HG03280 (cell line): ENCODE data around the gene ADCY4.

Experiments
- ATAC-seq: cut with Tn5 transposase; IDR thresholded peaks from one replicate; pipeline ENCODE4 v1.9.1; 2021; ENCODE audit warnings: mild to moderate bottlenecking, moderate library complexity; ENCODE audit not compliant: unreplicated experiment

Gene ADCY4

DNA sequence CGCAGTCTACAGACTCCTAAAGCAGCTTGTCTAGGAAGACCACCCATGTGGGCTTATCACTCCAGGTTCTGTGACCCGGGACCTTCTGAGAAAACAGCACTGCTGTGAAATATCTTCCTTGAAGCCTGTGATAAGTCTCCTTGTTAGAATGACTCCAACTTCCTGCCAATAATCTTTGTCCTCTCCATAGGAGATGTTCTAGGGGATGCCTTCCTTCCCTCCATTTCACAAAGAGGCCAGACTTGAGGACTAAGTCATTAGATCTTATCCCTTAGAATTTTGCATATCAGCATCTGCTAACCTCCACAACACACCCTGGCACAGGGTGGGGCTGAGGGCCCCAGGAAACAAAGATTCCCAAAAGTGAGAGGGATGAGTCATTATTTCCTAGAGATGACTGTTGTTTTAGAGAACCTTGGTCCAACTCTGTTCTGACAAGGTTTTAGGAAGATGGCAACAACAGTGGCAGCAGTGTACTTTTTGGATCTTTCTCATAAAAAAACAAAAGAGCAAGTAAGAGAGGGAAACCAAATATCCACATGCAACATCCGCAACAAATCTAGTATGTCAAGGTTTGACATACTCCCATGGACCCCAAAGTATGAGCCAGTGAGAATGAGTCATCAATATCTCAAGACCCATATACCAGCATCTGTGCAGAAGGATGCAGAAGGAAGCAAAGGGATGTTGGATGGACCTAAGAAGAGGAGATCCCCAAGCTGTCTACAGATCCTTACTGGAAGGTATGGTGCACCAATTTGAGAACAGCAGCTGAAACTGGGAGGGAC, 17.5 kb downstream of the ADCY4 start:
- no peak for ATAC-seq

DNA sequence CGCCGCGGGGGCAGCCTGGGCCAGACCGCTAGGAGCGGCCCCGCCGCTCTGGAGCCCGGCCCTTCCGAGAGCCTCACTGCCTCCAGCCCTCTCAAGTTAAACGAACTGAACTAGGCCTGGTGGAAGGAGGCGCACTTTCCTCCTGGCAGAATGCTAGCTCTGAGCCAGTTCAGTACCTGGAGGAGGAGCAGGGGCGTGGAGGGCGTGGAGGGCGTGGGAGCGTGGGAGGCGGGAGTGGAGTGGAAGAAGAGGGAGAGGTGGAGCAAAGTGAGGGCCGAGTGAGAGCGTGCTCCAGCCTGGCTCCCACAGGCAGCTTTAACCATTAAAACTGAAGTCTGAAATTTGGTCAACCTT, 18.3 kb downstream of the ADCY4 start:
- ATAC-seq = no peak

DNA sequence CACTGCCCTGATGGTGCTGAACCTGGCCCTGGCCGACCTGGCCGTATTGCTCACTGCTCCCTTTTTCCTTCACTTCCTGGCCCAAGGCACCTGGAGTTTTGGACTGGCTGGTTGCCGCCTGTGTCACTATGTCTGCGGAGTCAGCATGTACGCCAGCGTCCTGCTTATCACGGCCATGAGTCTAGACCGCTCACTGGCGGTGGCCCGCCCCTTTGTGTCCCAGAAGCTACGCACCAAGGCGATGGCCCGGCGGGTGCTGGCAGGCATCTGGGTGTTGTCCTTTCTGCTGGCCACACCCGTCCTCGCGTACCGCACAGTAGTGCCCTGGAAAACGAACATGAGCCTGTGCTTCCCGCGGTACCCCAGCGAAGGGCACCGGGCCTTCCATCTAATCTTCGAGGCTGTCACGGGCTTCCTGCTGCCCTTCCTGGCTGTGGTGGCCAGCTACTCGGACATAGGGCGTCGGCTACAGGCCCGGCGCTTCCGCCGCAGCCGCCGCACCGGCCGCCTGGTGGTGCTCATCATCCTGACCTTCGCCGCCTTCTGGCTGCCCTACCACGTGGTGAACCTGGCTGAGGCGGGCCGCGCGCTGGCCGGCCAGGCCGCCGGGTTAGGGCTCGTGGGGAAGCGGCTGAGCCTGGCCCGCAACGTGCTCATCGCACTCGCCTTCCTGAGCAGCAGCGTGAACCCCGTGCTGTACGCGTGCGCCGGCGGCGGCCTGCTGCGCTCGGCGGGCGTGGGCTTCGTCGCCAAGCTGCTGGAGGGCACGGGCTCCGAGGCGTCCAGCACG, 18.9 kb downstream of the ADCY4 start:
- ATAC-seq = no peak

DNA sequence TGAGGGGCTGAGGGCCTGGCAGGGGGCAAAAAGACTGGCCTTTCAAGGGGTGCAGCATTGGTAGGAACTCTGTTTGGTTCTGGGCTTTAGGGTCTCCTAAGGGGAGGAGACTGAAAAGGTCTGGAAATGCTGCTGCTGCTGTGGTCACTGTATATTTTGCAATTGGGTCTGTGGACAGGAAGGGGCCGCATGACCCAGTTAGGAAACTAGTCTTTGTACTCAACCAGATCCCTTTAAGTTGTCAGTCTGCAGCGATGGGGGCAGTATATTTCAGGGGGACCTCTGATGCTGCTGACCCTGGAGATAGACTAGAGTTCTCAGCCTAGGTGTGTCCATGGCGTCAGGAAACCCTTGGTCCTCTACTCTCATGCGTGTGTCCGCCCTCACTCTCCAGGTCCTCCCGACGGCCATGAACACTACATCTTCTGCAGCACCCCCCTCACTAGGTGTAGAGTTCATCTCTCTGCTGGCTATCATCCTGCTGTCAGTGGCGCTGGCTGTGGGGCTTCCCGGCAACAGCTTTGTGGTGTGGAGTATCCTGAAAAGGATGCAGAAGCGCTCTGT, 19.5 kb downstream of the ADCY4 start:
- ATAC-seq = no peak

DNA sequence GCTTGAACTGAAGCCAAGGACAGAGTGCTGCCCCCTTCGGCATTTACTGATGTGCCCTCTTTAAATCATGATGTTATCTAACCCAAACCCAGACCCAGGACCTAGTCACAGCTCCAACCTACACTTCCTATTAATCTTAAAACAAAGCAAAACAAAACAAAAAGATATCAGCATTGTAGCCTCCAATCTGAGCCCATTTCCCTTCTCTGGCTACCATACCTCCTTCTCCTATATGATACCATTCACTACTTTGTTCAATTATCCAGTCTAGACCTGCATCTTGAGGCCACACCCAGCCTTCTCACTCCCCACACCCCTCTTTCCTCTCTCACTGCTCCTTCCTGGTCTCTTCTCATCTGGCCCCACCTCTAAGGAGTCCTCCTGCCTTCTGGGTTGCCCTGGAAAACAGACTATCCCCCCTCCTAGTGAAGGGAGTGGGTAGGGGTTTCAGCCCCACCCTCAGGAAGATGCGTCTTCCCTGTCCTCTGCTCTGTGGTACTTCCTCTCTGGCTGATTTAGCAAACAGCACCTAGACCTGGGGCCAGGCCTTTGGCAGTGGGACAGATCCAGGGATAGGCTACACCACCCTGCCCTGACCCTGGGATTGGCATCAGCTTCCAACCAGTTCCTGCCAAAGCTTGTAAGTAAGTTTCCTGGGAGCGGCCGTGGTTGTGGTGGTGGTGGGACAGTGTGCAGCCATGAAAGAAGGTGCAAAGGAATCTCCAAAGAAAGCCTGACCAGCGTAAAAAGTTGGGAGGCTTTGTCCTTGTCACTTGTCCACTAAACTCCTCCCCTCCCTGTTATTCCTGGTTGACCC, 20.3 kb downstream of the ADCY4 start:
- no peak for ATAC-seq

DNA sequence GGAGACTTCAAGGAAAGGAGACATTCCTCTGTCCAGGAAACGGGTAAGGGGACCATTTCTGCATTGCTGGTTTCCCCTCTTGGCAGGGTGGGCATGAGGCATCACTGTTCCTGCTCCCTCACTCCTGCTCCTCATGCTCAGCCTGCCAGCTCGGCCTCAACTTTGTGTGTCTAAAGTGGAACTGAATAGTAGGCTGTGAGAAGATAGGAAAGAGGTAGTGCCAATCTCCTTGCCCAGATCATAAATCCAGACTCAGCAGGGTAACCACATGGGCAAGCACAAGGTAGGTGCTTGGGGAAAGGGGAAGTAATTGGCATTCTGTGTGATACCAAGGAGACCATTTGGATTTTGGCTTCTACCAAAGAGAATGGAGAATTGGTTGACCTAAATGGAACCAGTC, 21.0 kb downstream of the ADCY4 start:
- ATAC-seq = no peak

DNA sequence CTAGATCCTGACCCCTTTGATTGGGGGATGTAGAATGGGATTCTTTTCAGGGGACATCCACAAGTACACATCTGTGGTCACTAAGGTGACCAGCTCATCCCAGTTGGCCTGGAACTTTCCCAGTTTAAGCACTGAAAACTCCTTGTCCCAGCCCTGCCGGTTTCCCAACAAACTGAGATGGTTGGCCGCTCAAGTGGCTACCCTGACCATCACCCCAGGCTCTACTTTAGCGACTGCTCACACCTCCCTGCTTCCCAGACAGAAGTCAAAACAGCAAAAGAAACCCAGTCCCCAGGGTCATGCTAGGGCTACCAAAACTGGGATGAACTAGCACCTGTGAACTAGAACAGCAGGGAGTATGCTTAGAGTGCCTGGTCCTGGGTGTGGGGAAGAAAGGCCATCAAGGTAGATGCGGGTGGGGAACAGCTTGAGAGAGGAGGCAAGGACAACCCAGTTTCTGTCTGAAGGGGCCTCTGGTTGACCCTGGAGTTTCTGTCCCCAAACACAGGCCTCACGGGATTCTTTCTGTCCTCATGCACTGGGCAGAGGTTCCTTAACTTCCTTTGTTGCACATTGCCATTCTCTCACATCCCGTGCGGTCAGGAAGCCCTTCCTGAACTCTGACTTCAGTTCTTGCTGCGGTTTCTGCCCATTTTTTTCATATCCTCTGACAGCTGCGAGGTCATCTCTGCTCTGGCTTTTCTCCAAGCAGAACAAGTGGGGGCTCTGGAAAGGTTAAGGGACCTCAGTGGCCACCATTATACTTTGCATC, 21.9 kb downstream of the ADCY4 start:
- ATAC-seq = no peak

DNA sequence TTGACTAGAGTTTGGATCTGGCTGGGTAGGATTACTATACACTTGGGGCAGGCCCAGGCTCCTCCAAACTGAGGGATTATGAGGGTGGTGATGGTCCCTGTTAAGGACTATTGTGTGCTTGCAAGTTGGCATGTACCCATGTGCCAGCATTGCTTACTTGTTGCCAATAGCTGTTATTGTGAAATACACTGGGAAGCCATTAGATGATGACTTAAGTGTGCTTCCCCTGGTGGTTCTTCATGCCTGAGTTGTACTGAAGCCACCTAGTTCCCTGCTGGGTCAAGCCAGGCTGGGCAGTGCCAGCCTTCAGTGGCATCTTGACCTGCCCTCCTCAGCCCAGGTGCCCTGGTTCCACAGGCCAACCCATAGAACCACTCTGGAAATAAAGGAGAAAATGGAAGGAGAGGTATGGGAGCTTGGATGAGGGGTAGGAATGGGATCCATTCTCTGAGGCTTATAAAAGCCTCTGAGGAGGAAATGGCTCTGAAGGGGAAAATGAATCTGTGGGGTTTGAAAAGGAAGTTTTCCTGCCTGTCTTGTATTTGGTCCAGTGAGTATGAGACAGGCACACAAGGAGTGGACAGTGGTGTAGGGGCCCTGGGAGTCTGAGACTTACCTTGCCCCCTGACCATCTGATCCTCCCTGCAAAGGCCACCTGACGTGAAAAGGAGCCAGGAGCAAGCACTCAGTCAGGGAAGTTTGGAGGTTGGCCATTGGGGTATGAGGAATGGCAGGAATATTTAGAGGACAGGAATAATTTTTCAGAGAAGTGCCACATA, 22.8 kb downstream of the ADCY4 start:
- ATAC-seq = no peak

DNA sequence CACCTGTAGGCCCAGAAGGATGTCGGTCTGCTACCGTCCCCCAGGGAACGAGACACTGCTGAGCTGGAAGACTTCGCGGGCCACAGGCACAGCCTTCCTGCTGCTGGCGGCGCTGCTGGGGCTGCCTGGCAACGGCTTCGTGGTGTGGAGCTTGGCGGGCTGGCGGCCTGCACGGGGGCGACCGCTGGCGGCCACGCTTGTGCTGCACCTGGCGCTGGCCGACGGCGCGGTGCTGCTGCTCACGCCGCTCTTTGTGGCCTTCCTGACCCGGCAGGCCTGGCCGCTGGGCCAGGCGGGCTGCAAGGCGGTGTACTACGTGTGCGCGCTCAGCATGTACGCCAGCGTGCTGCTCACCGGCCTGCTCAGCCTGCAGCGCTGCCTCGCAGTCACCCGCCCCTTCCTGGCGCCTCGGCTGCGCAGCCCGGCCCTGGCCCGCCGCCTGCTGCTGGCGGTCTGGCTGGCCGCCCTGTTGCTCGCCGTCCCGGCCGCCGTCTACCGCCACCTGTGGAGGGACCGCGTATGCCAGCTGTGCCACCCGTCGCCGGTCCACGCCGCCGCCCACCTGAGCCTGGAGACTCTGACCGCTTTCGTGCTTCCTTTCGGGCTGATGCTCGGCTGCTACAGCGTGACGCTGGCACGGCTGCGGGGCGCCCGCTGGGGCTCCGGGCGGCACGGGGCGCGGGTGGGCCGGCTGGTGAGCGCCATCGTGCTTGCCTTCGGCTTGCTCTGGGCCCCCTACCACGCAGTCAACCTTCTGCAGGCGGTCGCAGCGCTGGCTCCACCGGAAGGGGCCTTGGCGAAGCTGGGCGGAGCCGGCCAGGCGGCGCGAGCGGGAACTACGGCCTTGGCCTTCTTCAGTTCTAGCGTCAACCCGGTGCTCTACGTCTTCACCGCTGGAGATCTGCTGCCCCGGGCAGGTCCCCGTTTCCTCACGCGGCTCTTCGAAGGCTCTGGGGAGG, 23.9 kb downstream of the ADCY4 start, which contains the start of gene LTB4R:
Gene LTB4R (plus strand): TSS at position 857 of the 959 bp plus-strand sequence. CDS start 4,150 bp downstream, outside the sequence.
- peak; percentile 67 for ATAC-seq

DNA sequence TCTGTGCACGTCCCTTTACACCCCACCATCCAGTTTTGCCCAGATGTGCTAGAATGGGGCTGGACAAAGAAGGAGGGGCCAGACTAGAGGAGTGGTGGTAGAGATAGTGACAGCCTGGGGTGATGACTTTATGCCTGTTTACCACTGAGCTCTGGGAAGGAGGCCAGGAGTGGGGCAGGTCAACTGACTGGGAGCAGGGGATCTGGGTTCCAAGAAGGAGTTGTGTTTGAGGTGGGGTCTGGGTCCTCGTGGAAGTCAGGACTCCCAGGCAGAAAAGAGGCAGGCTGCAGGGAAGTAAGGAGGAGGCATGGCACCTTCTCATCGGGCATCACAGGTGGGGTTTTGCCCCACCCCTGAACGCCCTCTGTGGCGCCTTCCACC, 24.6 kb downstream of the ADCY4 start:
- no peak for ATAC-seq

DNA sequence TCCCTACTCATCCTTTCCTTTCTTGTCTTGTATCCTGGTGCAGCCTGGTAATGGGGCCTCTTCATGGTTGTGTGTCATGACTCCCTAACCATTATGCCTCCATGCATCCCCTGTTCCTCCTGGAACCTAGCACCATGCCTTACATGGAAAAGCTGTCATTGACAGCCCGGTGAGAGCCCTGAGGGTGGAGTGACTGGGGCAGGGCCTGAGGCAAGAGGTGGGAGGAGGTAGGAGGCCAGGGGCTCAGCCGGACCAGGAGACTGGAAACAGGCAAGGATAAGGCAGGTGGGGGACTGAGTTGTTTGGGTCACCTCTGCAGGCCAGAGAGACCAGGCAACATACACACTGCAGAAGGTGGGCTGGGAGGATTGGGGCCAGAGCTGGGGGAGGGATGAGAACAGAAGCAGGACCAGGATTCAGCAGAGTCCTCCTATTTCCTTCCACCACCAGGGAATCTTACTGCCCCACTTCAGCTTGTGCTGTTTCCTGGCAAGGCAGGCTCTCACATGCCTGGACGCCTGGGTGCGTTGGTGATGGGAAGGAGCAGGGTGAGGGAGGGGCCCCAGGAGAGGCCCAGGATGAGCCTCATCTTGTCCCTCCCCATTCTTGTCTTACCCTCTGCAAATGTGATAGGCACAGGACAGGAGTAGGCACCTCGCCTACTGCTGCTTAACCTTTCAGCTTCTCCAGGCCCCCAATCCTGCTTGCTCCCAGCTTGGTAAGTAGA, 25.2 kb downstream of the ADCY4 start, which contains the start of gene LTB4R2:
Gene LTB4R2 (plus strand): TSS at position 603 of the 727 bp plus-strand sequence. CDS start 525 bp downstream, outside the sequence.
- ATAC-seq = no peak

DNA sequence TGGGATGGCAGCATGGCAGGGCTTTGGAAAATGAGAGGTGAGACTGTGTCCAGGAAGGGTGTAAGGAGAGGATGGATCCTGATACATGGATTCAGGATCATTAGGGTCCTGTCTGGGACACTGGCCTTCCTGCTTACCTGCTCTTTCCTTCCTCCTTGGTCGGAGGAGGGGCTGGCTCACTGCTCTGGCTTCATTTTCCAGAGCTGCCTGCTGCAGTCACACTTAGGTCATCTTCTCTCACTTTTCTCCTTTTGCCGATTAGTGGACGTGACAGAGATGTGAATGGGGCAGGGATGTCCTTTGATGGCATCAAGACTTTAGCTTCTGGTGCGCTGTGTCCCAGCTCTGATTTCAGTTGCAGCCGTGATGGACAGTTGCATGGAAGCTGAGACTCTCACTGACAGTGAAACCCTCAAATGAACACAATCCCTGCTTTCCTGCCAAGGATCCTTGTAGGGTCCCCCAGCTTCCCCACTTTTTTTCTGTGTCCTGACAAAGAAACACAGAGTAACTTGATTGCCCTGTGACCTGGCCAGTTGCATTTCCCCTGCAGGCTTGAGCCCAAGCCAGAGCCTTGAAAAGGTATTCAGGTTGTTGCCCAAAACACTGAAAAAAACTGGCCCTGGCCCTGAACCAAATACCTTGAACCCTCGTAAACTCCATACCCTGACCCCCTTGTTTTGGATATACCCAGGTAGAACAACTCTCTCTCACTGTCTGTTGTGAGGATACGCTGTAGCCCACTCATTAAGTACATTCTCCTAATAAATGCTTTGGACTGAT, 26.3 kb downstream of the ADCY4 start:
- no peak for ATAC-seq

DNA sequence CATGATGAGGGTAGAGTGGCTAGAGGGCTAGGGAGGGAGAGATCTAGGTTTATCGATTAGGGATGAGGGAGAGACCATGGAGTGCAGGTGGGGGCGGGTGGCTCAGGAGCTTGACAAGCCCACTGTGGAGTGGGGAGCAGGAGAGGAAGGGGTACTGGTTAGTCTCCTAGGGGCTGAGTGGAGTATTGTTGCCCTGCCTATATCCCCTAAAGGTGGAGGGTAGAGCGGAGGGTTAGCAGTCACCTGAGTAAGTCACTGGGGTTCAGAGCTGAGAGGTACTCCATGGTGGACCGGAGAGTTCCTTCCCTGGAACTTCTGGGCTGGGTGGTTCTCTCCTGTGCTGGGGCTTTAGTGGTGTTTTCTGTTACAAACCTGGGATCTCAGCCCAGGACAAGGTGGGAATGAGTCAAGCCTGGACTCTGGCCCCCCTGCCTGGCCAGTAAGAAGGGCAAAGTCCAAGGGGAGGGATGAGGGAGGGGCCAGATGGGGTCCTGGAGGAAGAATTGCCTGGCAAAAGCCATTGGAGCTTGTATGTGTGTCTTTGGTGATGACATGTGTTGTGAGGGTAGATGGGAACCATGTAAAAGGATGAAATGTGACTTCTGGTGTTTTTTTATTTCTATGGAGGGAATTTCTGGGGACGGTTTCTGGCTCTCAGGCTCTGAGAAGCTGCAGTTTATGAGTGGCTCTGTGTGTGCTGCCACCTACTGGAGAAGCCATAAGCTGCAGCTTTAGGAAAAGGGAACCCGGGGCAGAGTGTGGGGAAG, 27.1 kb downstream of the ADCY4 start, which contains the start of gene CIDEB:
Gene CIDEB (minus strand): TSS at position 403 of the 767 bp plus-strand sequence. CDS start 119 bp downstream, at position 284.
- ATAC-seq = no peak

DNA sequence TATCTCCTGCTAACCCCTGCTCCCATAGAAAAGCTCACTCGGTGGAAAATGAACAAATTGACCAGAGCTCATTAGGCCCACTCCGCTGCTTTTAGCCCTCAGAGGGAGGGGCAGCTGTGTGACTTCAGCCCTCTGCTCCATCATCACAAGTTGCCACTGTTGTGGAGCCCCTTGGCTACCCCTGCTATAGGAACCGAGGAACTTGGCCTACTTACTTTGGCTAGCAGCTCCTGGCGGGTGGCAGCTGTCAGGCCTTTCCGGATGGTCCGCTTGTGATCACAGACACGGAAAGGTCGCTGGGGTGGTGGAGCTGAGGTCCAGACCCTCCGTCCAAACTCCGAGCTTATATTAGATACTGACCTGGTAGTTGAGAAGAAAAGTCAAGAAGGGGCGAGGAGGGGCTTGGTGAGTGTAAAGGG, 27.7 kb downstream of the ADCY4 start:
- no peak for ATAC-seq

DNA sequence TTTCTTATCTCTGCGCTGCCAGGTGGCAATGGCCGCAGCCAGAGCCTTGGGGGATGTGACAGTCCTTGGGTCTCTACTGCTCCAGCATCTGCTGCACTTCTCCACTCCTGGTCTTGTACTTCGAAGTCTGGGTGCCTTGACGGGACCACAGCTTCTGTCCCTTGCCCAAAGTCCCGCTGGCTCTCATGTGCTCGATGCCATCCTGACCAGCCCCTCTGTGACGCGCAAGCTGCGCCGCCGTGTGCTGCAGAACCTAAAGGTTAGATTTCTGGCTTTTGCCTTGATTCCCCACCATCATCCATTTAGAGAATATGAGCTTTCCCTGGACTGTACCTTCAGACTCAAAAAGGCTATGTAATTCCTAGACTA, 30.9 kb downstream of the ADCY4 start:
- ATAC-seq = no peak
